Fibroblast of villous mesenchyme (primary cell): ENCODE measurements around the gene SMIM29. TPM values are rescaled to one million over a fixed set of nuclear protein-coding genes. Genes with fewer than 3 reads are reported as not detected.

ENCODE experiments used
- DNase-seq: peaks from one replicate; pipeline ENCODE4 v3.0.0-alpha.2; 2010; ENCODE audit warnings: low read depth
- H3K4me3 ChIP-seq: 2 replicates; pipeline ENCODE4 v1.5.1; 2011; ENCODE audit warnings: low read depth, mild to moderate bottlenecking, low read length
- total RNA-seq: library from RNA; depleted of rRNA; stranded (reverse); fragments of >200 nt; gene quantifications from 2 replicates; pipeline ENCODE4 v1.2.3, GENCODE V29; 2012
- TF ChIP-seq, protein P1 (sequence below): IDR thresholded peaks from 2 replicates; pipeline ENCODE4 v1.5.1; 2012; ENCODE audit warnings: low read depth, mild to moderate bottlenecking, low read length; ENCODE audit not compliant: insufficient read depth

SMIM29 gene
- total RNA-seq, 1 donor = 22.5 TPM

GRCh38 chr6:34223381-34223955 is 25.3 kb downstream of the SMIM29 start:
- peak overlapping the region; percentile 28 for H3K4me3 ChIP-seq
- TF ChIP-seq, protein P1, sequence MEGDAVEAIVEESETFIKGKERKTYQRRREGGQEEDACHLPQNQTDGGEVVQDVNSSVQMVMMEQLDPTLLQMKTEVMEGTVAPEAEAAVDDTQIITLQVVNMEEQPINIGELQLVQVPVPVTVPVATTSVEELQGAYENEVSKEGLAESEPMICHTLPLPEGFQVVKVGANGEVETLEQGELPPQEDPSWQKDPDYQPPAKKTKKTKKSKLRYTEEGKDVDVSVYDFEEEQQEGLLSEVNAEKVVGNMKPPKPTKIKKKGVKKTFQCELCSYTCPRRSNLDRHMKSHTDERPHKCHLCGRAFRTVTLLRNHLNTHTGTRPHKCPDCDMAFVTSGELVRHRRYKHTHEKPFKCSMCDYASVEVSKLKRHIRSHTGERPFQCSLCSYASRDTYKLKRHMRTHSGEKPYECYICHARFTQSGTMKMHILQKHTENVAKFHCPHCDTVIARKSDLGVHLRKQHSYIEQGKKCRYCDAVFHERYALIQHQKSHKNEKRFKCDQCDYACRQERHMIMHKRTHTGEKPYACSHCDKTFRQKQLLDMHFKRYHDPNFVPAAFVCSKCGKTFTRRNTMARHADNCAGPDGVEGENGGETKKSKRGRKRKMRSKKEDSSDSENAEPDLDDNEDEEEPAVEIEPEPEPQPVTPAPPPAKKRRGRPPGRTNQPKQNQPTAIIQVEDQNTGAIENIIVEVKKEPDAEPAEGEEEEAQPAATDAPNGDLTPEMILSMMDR = no peak
- DNase-seq = no peak

DNA sequence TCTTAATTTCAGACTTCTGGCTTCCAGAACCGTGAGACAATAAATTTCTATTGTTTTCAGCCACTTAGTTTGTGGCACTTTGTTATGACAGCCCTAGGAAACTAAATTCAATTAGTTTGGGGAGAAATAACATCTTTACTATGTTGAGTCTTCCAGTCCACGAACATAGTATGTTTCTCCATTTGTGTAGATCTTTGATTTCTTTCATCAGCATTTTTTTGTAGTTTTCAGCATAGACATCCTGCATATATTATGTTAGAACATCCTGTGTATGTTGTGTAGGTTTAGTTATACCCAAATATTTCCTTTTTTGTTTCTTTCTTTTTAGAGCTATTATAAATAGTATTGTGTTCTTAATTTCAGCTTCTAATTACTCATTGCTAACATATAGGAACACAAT is 30.1 kb downstream of the SMIM29 start:
- TF ChIP-seq, protein P1 = no peak
- no peak for DNase-seq
- no peak overlapping the region for H3K4me3 ChIP-seq

GRCh38 chr6:34213772-34214171 is 35.0 kb downstream of the SMIM29 start:
- TF ChIP-seq, protein P1 = no peak
- H3K4me3 ChIP-seq = no peak overlapping the region
- peak; percentile 64 for DNase-seq

GRCh38 chr6:34207695-34208443 is 40.9 kb downstream of the SMIM29 start:
- no peak for DNase-seq
- TF ChIP-seq, protein P1 = no peak

DNA sequence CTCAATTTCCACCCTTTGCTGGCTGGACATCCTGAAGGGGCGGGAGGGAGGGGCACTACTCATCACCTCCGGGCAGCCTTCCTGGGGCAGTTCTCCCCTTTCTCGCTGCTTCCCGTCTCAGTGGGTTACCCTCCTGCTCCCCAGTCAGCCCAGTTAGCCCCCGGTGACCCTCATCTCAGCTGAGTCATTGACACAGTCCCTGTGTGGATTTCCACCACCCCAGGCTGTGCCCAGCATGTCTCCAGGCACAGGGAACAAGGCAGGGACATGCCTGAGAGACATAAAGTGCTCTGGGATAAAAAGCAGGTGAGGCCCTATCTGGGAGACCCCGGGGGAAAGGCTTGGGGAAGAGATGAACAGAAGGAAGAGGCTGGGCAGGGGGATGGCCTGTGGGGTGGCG is 42.1 kb downstream of the SMIM29 start:
- no peak for DNase-seq
- no peak overlapping the region for H3K4me3 ChIP-seq
- TF ChIP-seq, protein P1 = no peak

More at GRCh38 chr6:34207695-34208443, 40.9 kb downstream of the SMIM29 start:
- no peak overlapping the region for H3K4me3 ChIP-seq

- H3K4me3 ChIP-seq = no peak overlapping the region
- no peak for DNase-seq
- TF ChIP-seq, protein P1 = no peak
Observed at GRCh38 chr6:34205916-34206315, 42.9 kb downstream of the SMIM29 start.
